HepG2 (cell line): ENCODE measurements around the gene MRFAP1L1. TPM values are rescaled to one million over a fixed set of nuclear protein-coding genes. Genes with fewer than 3 reads are reported as not detected.

Experiments
- CEBPG ChIP-seq: IDR thresholded peaks from 2 replicates; pipeline ENCODE4 v1.6.1; 2016
- CHD4 ChIP-seq: fragments of 200-600 bp; sonication (generic); IDR thresholded peaks from 2 replicates; pipeline ENCODE4 v1.7.0; 2017; ENCODE audit warnings: mild to moderate bottlenecking, low read length, borderline replicate concordance
- GABPA ChIP-seq, 2 experiments: IDR thresholded peaks; 2 replicates each; pipeline ENCODE4 v1.6.1; 2011 to 2016; ENCODE audit warnings: low read depth in 2 of 2, low read length in 1 of 2, missing biosample characterization in 1 of 2, missing genetic modification characterization in 1 of 2
- KDM4B ChIP-seq: sonication (generic); formaldehyde crosslinking; IDR thresholded peaks from 2 replicates; pipeline ENCODE4 v1.4.0; 2020; ENCODE audit warnings: missing genetic modification reagents
- MAZ ChIP-seq, 2 experiments: sonication (generic) in 1 of 2; formaldehyde crosslinking in 1 of 2; IDR thresholded peaks; 2 replicates each; pipeline versions ENCODE4 v1.5.0 to v1.6.1; 2012 to 2020; ENCODE audit warnings: low read depth in 2 of 2, mild to moderate bottlenecking in 2 of 2, borderline replicate concordance in 1 of 2, improper control_type of control experiment in 1 of 2, low read length in 1 of 2, missing genetic modification reagents in 1 of 2, moderate library complexity in 1 of 2
- MTF1 ChIP-seq: sonication (generic); formaldehyde crosslinking; IDR thresholded peaks from 2 replicates; pipeline ENCODE4 v1.5.0; 2020; ENCODE audit warnings: missing genetic modification reagents
- MXD4 ChIP-seq: IDR thresholded peaks from 2 replicates; pipeline ENCODE4 v1.6.1; 2016; ENCODE audit warnings: mild to moderate bottlenecking, missing biosample characterization, missing genetic modification reagents
- MXI1 ChIP-seq: IDR thresholded peaks from 3 replicates; pipeline ENCODE4 v1.6.1; 2012; ENCODE audit warnings: low read depth, low read length, inconsistent platforms, borderline replicate concordance
- ONECUT2 ChIP-seq: sonication (generic); formaldehyde crosslinking; IDR thresholded peaks from 2 replicates; pipeline ENCODE4 v1.4.0; 2020; ENCODE audit warnings: missing genetic modification reagents
- PHF8 ChIP-seq: sonication (generic); formaldehyde crosslinking; IDR thresholded peaks from 2 replicates; pipeline ENCODE4 v1.5.0; 2020; ENCODE audit warnings: missing genetic modification reagents
- POGZ ChIP-seq: sonication (generic); formaldehyde crosslinking; IDR thresholded peaks from 2 replicates; pipeline ENCODE4 v1.4.0; 2020; ENCODE audit warnings: mild to moderate bottlenecking, missing genetic modification reagents
- SIX4 ChIP-seq: sonication (generic); formaldehyde crosslinking; IDR thresholded peaks from 2 replicates; pipeline ENCODE4 v1.4.0; 2020; ENCODE audit warnings: missing genetic modification reagents
- SOX5 ChIP-seq: IDR thresholded peaks from 2 replicates; pipeline ENCODE4 v1.6.1; 2016; ENCODE audit warnings: borderline replicate concordance
- SRF ChIP-seq: IDR thresholded peaks from 2 replicates; pipeline ENCODE4 v1.6.1; 2011; ENCODE audit warnings: mild to moderate bottlenecking, low read depth, low read length, moderate library complexity
- SRSF1 ChIP-seq: fragments of 200-400 bp; formaldehyde crosslinking; optimal IDR thresholded peaks from 2 replicates; pipeline ENCODE3; 2017; ENCODE audit warnings: mild to moderate bottlenecking, low read depth, low read length, moderate library complexity
- SRY ChIP-seq: sonication (generic); formaldehyde crosslinking; IDR thresholded peaks from 2 replicates; pipeline ENCODE4 v1.8.0; 2022; ENCODE audit warnings: mild to moderate bottlenecking, missing genetic modification reagents
- STAG1 ChIP-seq: sonication (generic); formaldehyde crosslinking; IDR thresholded peaks from 2 replicates; pipeline ENCODE4 v1.4.0; 2020; ENCODE audit warnings: missing genetic modification reagents
- ZBTB7A ChIP-seq: sonication (generic); formaldehyde crosslinking; IDR thresholded peaks from 2 replicates; pipeline ENCODE4 v1.8.0; 2022; ENCODE audit warnings: mild to moderate bottlenecking, missing genetic modification reagents
- ZFP36L1 ChIP-seq: sonication (generic); formaldehyde crosslinking; IDR thresholded peaks from 2 replicates; pipeline ENCODE4 v1.8.0; 2022; ENCODE audit warnings: mild to moderate bottlenecking, missing genetic modification reagents, moderate library complexity
- ZNF264 ChIP-seq: sonication (generic); formaldehyde crosslinking; IDR thresholded peaks from 2 replicates; pipeline ENCODE4 v1.4.0; 2020; ENCODE audit warnings: missing genetic modification reagents
- ZNF274 ChIP-seq: sonication (generic); formaldehyde crosslinking; IDR thresholded peaks from 2 replicates; pipeline ENCODE4 v1.5.1; 2020; ENCODE audit warnings: mild to moderate bottlenecking, missing genetic modification reagents
- ZNF354B ChIP-seq: sonication (generic); formaldehyde crosslinking; IDR thresholded peaks from 2 replicates; pipeline ENCODE4 v1.8.0; 2022; ENCODE audit warnings: mild to moderate bottlenecking, missing genetic modification reagents
- ZNF552 ChIP-seq: sonication (generic); formaldehyde crosslinking; IDR thresholded peaks from 2 replicates; pipeline ENCODE4 v1.9.0; 2022; ENCODE audit warnings: missing genetic modification reagents, mild to moderate bottlenecking, borderline replicate concordance
- ZNF616 ChIP-seq: sonication (generic); formaldehyde crosslinking; IDR thresholded peaks from 2 replicates; pipeline ENCODE4 v1.5.0; 2020; ENCODE audit warnings: low read depth, mild to moderate bottlenecking, missing genetic modification reagents
- ZNF713 ChIP-seq: sonication (generic); formaldehyde crosslinking; IDR thresholded peaks from 2 replicates; pipeline ENCODE4 v1.4.0; 2020; ENCODE audit warnings: mild to moderate bottlenecking, missing genetic modification reagents
- ZNF761 ChIP-seq: sonication (generic); formaldehyde crosslinking; conservative IDR thresholded peaks from 2 replicates; pipeline ENCODE4 v1.4.0; 2020; ENCODE audit warnings: mild to moderate bottlenecking, missing genetic modification reagents
- ZSCAN12 ChIP-seq: sonication (generic); formaldehyde crosslinking; IDR thresholded peaks from 2 replicates; pipeline ENCODE4 v1.9.0; 2021; ENCODE audit warnings: mild to moderate bottlenecking, missing genetic modification reagents
- ZSCAN21 ChIP-seq: sonication (generic); formaldehyde crosslinking; IDR thresholded peaks from 2 replicates; pipeline ENCODE4 v1.8.0; 2022; ENCODE audit warnings: mild to moderate bottlenecking, missing genetic modification reagents, moderate library complexity, borderline replicate concordance
- polyA plus RNA-seq, 8 experiments: library from polyadenylated mRNA; depleted of rRNA in 3 of 8; stranded (reverse) in 7 of 8; unstranded in 1 of 8; fragments of >200 nt; fragmentation: Illumina TruSeq in 4 of 8; extraction: Trizol in 4 of 8; gene quantifications; 2 replicates each; pipeline versions ENCODE4 v1.2.1 to v1.2.3, GENCODE V29; 2011 to 2016; ENCODE audit warnings: low read depth in 4 of 8, missing spikeins in 1 of 8, mixed read lengths in 1 of 8; ENCODE audit not compliant: insufficient read depth in 1 of 8
- total RNA-seq, 5 experiments: library from RNA; depleted of rRNA; stranded (reverse); fragments of >200 nt; fragmentation: Illumina TruSeq; extraction: Trizol; gene quantifications; 2 replicates each; pipeline ENCODE4 v1.2.3, GENCODE V29; 2016; ENCODE audit warnings: low read depth in 1 of 5
- TF ChIP-seq, protein P1 (sequence below): sonication (generic); formaldehyde crosslinking; IDR thresholded peaks from 2 replicates; pipeline ENCODE4 v1.5.0; 2020; ENCODE audit warnings: mild to moderate bottlenecking, missing genetic modification reagents
- TF ChIP-seq, protein P2 (sequence below): sonication (generic); formaldehyde crosslinking; IDR thresholded peaks from 2 replicates; pipeline ENCODE4 v1.4.0; 2020; ENCODE audit warnings: missing genetic modification reagents

MRFAP1L1 gene
- total and polyA plus RNA-seq, 2 of the 13 experiments (the other 11 are each of a cell fraction or from before 2014, with no cell fraction given): 44.8 to 76.6 TPM

DNA sequence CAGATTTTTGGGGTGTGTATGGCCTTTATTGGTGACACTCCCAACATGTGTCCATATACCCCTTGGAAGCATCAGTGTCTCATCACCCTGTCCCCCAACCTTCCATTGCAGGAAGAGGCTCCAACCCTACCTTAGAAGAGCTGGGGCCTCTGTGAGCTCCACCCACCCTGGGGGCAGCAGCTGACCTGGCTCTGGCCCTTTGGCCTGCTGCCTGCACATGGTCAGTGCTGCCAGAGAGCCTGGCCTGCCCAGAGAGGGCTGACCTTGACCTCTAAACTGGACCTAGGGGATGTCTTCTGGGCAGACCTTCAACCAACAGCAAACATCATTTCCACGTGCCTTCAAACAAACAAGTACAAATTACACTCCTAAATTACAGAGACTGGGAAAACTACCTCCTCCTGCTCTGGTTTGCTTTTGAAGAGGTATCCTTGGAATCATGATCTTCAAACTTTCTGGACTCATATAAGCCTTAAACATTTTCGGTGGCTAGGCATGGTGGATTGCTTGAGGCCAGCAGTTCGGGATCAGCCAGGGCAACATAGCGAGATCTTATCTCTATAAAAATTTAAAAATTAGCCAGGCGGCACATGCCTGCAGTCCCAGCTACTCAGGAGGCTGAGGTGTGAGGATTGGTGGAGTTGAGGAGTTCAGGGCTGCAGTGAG lies 45.6 kb upstream of the MRFAP1L1 start (continued):
- TF ChIP-seq, protein P1, sequence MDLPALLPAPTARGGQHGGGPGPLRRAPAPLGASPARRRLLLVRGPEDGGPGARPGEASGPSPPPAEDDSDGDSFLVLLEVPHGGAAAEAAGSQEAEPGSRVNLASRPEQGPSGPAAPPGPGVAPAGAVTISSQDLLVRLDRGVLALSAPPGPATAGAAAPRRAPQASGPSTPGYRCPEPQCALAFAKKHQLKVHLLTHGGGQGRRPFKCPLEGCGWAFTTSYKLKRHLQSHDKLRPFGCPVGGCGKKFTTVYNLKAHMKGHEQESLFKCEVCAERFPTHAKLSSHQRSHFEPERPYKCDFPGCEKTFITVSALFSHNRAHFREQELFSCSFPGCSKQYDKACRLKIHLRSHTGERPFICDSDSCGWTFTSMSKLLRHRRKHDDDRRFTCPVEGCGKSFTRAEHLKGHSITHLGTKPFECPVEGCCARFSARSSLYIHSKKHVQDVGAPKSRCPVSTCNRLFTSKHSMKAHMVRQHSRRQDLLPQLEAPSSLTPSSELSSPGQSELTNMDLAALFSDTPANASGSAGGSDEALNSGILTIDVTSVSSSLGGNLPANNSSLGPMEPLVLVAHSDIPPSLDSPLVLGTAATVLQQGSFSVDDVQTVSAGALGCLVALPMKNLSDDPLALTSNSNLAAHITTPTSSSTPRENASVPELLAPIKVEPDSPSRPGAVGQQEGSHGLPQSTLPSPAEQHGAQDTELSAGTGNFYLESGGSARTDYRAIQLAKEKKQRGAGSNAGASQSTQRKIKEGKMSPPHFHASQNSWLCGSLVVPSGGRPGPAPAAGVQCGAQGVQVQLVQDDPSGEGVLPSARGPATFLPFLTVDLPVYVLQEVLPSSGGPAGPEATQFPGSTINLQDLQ: peak; percentile 73; the same call in 1 of the 2 replicates
- TF ChIP-seq ONECUT2 (CRISPR knock-in tag): peak; percentile 49; the same call in 1 of the 2 replicates
- TF ChIP-seq GABPA (IDR thresholded peaks at IDR 0.05; ENCODE audit: low read depth, low read length): no peak
- TF ChIP-seq GABPA (CRISPR knock-in tag; IDR thresholded peaks at IDR 0.05; ENCODE audit: low read depth): no peak
- no peak for TF ChIP-seq ZNF274 (CRISPR knock-in tag)
- TF ChIP-seq POGZ (CRISPR knock-in tag): peak; percentile 74; the same call in 1 of the 2 replicates
- TF ChIP-seq MTF1 (CRISPR knock-in tag): 0 out of 2 replicates have a peak, but pooled peaks have one; percentile 36
- peak; percentile 95 for TF ChIP-seq KDM4B (CRISPR knock-in tag)
- TF ChIP-seq SRSF1: no peak
- TF ChIP-seq SIX4: peak; percentile 68; the same call in 1 of the 2 replicates
- TF ChIP-seq ZNF713 (CRISPR knock-in tag): no peak
- peak; percentile 93; the same call in 1 of the 2 replicates for TF ChIP-seq ZBTB7A (CRISPR knock-in tag)
- peak; percentile 22; the same call in 1 of the 2 replicates for TF ChIP-seq STAG1 (CRISPR knock-in tag)
- no peak for TF ChIP-seq CHD4
- TF ChIP-seq PHF8: peak; percentile 45; the same call in 1 of the 2 replicates
- TF ChIP-seq MXD4 (CRISPR knock-in tag): peak; percentile 93
- TF ChIP-seq ZSCAN21 (CRISPR knock-in tag): peak; percentile 79; the same call in 1 of the 2 replicates
- TF ChIP-seq MAZ (IDR thresholded peaks at IDR 0.05; ENCODE audit: borderline replicate concordance, low read depth, low read length): peak; percentile 64
- TF ChIP-seq MAZ (CRISPR knock-in tag; IDR thresholded peaks at IDR 0.05; ENCODE audit: low read depth): peak; percentile 79
- TF ChIP-seq ZNF552 (CRISPR knock-in tag): no peak
- TF ChIP-seq ZSCAN12 (CRISPR knock-in tag): no peak
- TF ChIP-seq, protein P2, sequence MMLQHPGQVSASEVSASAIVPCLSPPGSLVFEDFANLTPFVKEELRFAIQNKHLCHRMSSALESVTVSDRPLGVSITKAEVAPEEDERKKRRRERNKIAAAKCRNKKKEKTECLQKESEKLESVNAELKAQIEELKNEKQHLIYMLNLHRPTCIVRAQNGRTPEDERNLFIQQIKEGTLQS (CRISPR knock-in tag): 0 out of 2 replicates have a peak, but pooled peaks have one; percentile 13
- TF ChIP-seq SRF: no peak
- TF ChIP-seq ZNF264 (CRISPR knock-in tag): peak; percentile 61; the same call in 1 of the 2 replicates
- TF ChIP-seq SRY (CRISPR knock-in tag): peak; percentile 62; the same call in 1 of the 2 replicates
- peak; percentile 92 for TF ChIP-seq SOX5 (CRISPR knock-in tag)
- TF ChIP-seq MXI1: peak; percentile 94; the same call in 2 of the 3 replicates
- TF ChIP-seq CEBPG (CRISPR knock-in tag): peak; percentile 64
- no peak for TF ChIP-seq ZNF616 (CRISPR knock-in tag)
- TF ChIP-seq ZNF354B (CRISPR knock-in tag): no peak
- peak; percentile 98 for TF ChIP-seq ZFP36L1 (CRISPR knock-in tag)
- 0 out of 2 replicates have a peak, but pooled peaks have one; percentile 24 for TF ChIP-seq ZNF761
